H1 (cell line): ENCODE measurements around the gene DCPS. TPM values are rescaled to one million over a fixed set of nuclear protein-coding genes. Genes with fewer than 3 reads are reported as not detected.

ENCODE experiments used
- BCL11A ChIP-seq, 2 experiments: IDR thresholded peaks; one replicate each; pipeline ENCODE4 v1.6.1; 2011; ENCODE audit warnings: low read depth in 2 of 2, low read length in 2 of 2, mild to moderate bottlenecking in 2 of 2
- CBX5 ChIP-seq: fragments of 300-800, 300-1000 bp; sonication (generic); IDR thresholded peaks from 2 replicates; pipeline ENCODE4 v1.7.1; 2016; ENCODE audit warnings: antibody characterized with exemption, low read length, low read depth
- KDM1A ChIP-seq: fragments of 200-600, 300-600 bp; sonication (generic); IDR thresholded peaks from 2 replicates; pipeline ENCODE4 v1.7.1; 2016; ENCODE audit warnings: mild to moderate bottlenecking, low read length, borderline replicate concordance
- PHF8 ChIP-seq: fragments of 200-600 bp; sonication (generic); conservative IDR thresholded peaks from 2 replicates; pipeline ENCODE4 v1.7.1; 2012; ENCODE audit warnings: low read depth, mild to moderate bottlenecking, inconsistent platforms, low read length, moderate library complexity
- RBBP5 ChIP-seq: IDR thresholded peaks from 2 replicates; pipeline ENCODE4 v1.7.1; 2012; ENCODE audit warnings: low read depth, mild to moderate bottlenecking, inconsistent platforms, low read length, moderate library complexity, borderline replicate concordance
- SIX5 ChIP-seq: IDR thresholded peaks from 2 replicates; pipeline ENCODE4 v1.6.1; 2011; ENCODE audit warnings: mild to moderate bottlenecking, low read depth, low read length
- SP4 ChIP-seq: IDR thresholded peaks from 2 replicates; pipeline ENCODE4 v1.6.1; 2012; ENCODE audit warnings: low read length, inconsistent platforms
- polyA plus RNA-seq, 7 experiments: library from polyadenylated mRNA; depleted of rRNA in 3 of 7; stranded (reverse) in 5 of 7; unstranded in 2 of 7; fragments of >200 nt in 5 of 7; fragments of 200-250 nt in 2 of 7; gene quantifications; 1 replicate in 5 of 7; 2 replicates in 1 of 7; 4 replicates in 1 of 7; pipeline versions ENCODE4 v1.2.1 to v1.2.3, GENCODE V29; 2011 to 2013; ENCODE audit warnings: missing spikeins in 2 of 7, mixed read lengths in 2 of 7
- total RNA-seq: library from RNA; stranded (reverse); fragmentation: NEBNext Ultra II Directional; extraction: Animal tissue kit (Norgen Biotek cat#: 25700); gene quantifications from 2 replicates; pipeline ENCODE4 v1.2.1, GENCODE V29; 2021

Gene DCPS
- total and polyA plus RNA-seq, 2 of the 8 experiments (the other 6 are each of a cell fraction or from before 2014, with no cell fraction given) = 24.6 to 55.2 TPM

DNA sequence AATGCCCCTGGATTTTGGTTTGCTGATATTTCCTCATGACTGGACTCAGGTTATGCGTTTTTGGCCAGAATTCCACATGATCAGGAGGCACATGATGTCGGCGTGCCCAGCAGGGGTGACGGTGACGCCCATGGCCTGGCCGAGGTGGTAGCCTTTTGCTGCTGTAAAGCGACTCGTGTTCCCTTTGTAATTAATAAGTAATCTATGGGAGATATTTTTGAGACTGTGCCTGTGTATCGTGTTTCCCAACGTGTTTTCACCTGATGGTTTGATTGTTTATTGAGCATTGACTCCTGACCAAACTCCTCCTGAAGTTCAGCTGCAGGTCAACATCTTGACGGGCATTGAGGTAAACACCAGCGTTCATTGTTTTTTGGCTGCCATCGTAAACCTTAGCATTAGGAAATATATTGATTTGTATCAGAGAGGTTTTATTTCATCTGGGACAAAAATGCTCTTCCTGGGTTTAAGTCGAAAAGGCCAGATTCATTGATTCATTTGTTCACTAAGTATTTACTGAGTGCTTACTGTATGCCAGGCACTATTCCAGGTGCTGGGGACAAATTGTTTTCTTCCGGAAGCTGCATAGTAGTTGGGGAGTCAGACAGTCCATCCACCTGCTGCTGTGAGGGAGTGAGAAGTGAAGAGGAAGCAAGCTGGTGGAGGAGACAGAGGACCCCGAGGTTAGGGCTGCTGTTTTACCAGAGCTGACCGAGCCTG is 23.6 kb downstream of the DCPS start (continued):
- no peak for TF ChIP-seq PHF8
- no peak for TF ChIP-seq BCL11A (IDR thresholded peaks at IDR 0.05; ENCODE audit: low read depth in 2 of 2, low read length in 2 of 2)
- TF ChIP-seq RBBP5 = no peak
- TF ChIP-seq SP4 = no peak
- no peak for TF ChIP-seq CBX5
- TF ChIP-seq SIX5 = no peak
- TF ChIP-seq KDM1A = no peak
